ENCODE results near the gene RARA. TPM values are rescaled to one million over a fixed set of nuclear protein-coding genes. Genes with fewer than 3 reads are reported as not detected.

Gene RARA
- total RNA-seq: 27.6 and 30.4 TPM in 2 replicates

GRCh38 chr17:40309031-40309948 is at the start of gene RARA:
TSS of gene RARA (plus strand) at chr17:40309180. CDS start at chr17:40331219, 22,039 bp downstream.

GRCh38 chr17:40287494-40288369 is 21.2 kb upstream of the RARA start, which contains the start of gene CDC6:
TSS of gene CDC6 (plus strand) at chr17:40287879. CDS start at chr17:40289421, 1,542 bp downstream.

DNA sequence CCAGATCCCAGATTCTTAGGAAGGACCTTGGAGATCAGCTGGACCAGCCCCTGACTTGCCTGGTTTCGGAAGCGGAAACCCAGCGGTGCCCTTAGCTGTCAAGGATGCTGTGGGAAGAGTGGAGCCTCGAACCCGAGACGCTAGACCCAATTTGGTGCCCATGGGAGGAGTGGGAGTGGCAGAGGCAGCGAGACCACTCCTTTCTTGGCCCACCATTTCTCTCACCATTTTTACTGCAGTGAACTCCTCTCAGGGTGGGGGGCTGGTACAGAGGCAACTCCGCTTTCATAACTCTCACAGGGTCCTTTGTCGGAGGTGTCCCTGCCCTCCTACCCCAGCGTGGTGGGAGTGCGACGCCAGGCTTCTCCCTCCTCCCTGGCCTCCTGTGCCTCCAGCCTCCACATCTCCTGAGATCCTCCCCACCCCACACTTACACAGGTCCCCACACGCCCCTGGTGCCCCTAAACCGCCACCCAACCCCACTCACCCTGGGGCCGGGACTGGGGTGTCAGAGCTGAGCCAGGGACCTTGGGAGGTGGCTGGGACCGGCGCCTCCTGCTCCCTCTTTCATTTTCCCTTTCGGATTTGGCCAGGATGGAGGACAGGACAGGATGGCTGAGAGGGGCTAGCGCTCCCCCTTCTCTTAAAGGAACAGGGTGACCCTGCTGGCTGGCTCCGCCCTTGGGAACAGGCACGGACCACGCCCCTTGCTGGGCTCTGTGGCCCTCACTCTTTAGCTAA is 55.3 kb downstream of the RARA start, which contains the start of gene GJD3:
Gene GJD3, minus strand, starts transcription at position 617 of the 741 bp plus-strand sequence. CDS start 922 bp downstream, outside the sequence.

Small RNA genes within 50 kb of the gene (small RNA-seq; reads per million reads assigned to genes)
- gene RF00019 (ENCODE audit: low replicate concordance): not detected
- not detected for gene RNA5SP441 (ENCODE audit: low replicate concordance)

Other genes starting within 250 kb of the RARA start
- gene THRA, start 246.2 kb upstream of the RARA start, total RNA-seq: 20.8 and 31.7 TPM in 2 replicates
- 2.8 and 3.7 TPM in 2 replicates for gene NR1D1, start 208.6 kb upstream of the RARA start, total RNA-seq
- 56.3 and 64.6 TPM in 2 replicates for gene MSL1, start 187.2 kb upstream of the RARA start, total RNA-seq
- gene CASC3, start 168.6 kb upstream of the RARA start, total RNA-seq: 30.0 and 47.8 TPM in 2 replicates
- 2.0 and 2.2 TPM in 2 replicates for gene RAPGEFL1, start 131.7 kb upstream of the RARA start, total RNA-seq
- gene WIPF2, start 89.9 kb upstream of the RARA start, total RNA-seq: 6.3 and 9.2 TPM in 2 replicates
- 33.7 and 40.8 TPM in 2 replicates for gene CDC6, start 21.3 kb upstream of the RARA start, total RNA-seq
- 0.44 and 3.9 TPM in 2 replicates for gene GJD3, start 55.6 kb downstream of the RARA start, total RNA-seq
- 2.2 and 151 TPM in 2 replicates for gene TOP2A, start 108.7 kb downstream of the RARA start, total RNA-seq
- 258 and 263 TPM in 2 replicates for gene IGFBP4, start 134.3 kb downstream of the RARA start, total RNA-seq
- gene TNS4, start 192.4 kb downstream of the RARA start, total RNA-seq: 0.14 TPM in 1 of 2 replicates, not detected in the other